CD14-positive monocyte (primary cell): Measurements from ENCODE around the gene IBSP. TPM values are rescaled to one million over a fixed set of nuclear protein-coding genes. Genes with fewer than 3 reads are reported as not detected.

Experiments used
- DNase-seq, 3 donors: peaks; one replicate each; pipeline ENCODE4 v3.0.0-alpha.2; 2011 to 2022
- H2AFZ ChIP-seq: 2 replicates; pipeline ENCODE4 v1.6.0; 2012; ENCODE audit warnings: mild to moderate bottlenecking, low read depth, low read length, inconsistent platforms; ENCODE audit not compliant: insufficient read depth, poor library complexity, severe bottlenecking
- H3K27ac ChIP-seq, 2 donors: 1 replicate in 1 of 2; 2 replicates in 1 of 2; pipeline ENCODE4 v1.5.1; 2012 to 2013; ENCODE audit warnings: low read length in 2 of 2, control low read depth in 1 of 2, inconsistent platforms in 1 of 2, low read depth in 1 of 2, mild to moderate bottlenecking in 1 of 2
- H3K27me3 ChIP-seq, 2 donors: one replicate each; pipeline versions ENCODE4 v1.6.0 to v1.6.1; 2011 to 2013; ENCODE audit warnings: low read length in 2 of 2; ENCODE audit not compliant: control insufficient read depth in 2 of 2, insufficient read depth in 2 of 2
- H3K36me3 ChIP-seq, 2 donors: replicated peaks in 1 of 2; 1 replicate in 1 of 2; 2 replicates in 1 of 2; pipeline versions ENCODE4 v1.5.1 to v1.6.1; 2012 to 2013; ENCODE audit warnings: low read length in 2 of 2, control low read depth in 1 of 2, inconsistent platforms in 1 of 2, mild to moderate bottlenecking in 1 of 2; ENCODE audit not compliant: insufficient read depth in 2 of 2, control insufficient read depth in 1 of 2
- H3K4me1 ChIP-seq, 2 donors: 1 replicate in 1 of 2; 2 replicates in 1 of 2; pipeline versions ENCODE4 v1.5.1 to v1.6.1; 2012 to 2013; ENCODE audit warnings: low read length in 2 of 2, control low read depth in 1 of 2, inconsistent platforms in 1 of 2, mild to moderate bottlenecking in 1 of 2, moderate library complexity in 1 of 2; ENCODE audit not compliant: insufficient read depth in 2 of 2, control insufficient read depth in 1 of 2
- H3K4me2 ChIP-seq: replicated peaks from 2 replicates; pipeline ENCODE3; 2012; ENCODE audit warnings: low read length, moderate library complexity, mild to moderate bottlenecking; ENCODE audit not compliant: poor library complexity, severe bottlenecking; ENCODE audit errors: extremely low read depth
- H3K4me3 ChIP-seq, 3 experiments: fragments of 200-600 bp in 1 of 3; sonication (generic) in 1 of 3; replicated peaks in 1 of 3; 1 replicate in 2 of 3; 2 replicates in 1 of 3; pipeline ENCODE4 v1.5.1; 2011 to 2013; ENCODE audit warnings: low read length in 3 of 3, mild to moderate bottlenecking in 3 of 3, control low read depth in 2 of 3, low read depth in 2 of 3, inconsistent platforms in 1 of 3, moderate library complexity in 1 of 3
- H3K79me2 ChIP-seq: 2 replicates; pipeline ENCODE4 v1.6.0; 2012; ENCODE audit warnings: mild to moderate bottlenecking, control low read depth, inconsistent platforms, low read length, moderate library complexity; ENCODE audit not compliant: insufficient read depth
- H3K9ac ChIP-seq: 2 replicates; pipeline ENCODE4 v1.6.0; 2017; ENCODE audit warnings: low read length, mild to moderate bottlenecking; ENCODE audit not compliant: insufficient read depth, poor library complexity, severe bottlenecking
- H3K9me3 ChIP-seq, 2 donors: replicated peaks in 1 of 2; 1 replicate in 1 of 2; 2 replicates in 1 of 2; pipeline versions ENCODE4 v1.5.1 to v1.6.1; 2012 to 2013; ENCODE audit warnings: low read length in 2 of 2, control low read depth in 1 of 2; ENCODE audit not compliant: control insufficient read depth in 1 of 2, insufficient read depth in 1 of 2
- H4K20me1 ChIP-seq: 2 replicates; pipeline ENCODE4 v1.6.0; 2012; ENCODE audit warnings: mild to moderate bottlenecking, low read length, control low read depth, moderate library complexity; ENCODE audit not compliant: insufficient read depth
- H3K27ac Mint-ChIP-seq, 7 donors: one replicate each; pipeline ENCODE4 v1.8.0; 2020; ENCODE audit warnings: mild to moderate bottlenecking in 7 of 7, mixed read lengths in 7 of 7, moderate library complexity in 6 of 7, inconsistent platforms in 2 of 7
- H3K27me3 Mint-ChIP-seq, 3 donors: one replicate each; pipeline ENCODE4 v1.8.0; 2021 to 2022; ENCODE audit warnings: low read depth in 3 of 3, mild to moderate bottlenecking in 3 of 3, mixed read lengths in 3 of 3, moderate library complexity in 3 of 3, inconsistent platforms in 1 of 3
- H3K36me3 Mint-ChIP-seq, 2 donors: one replicate each; pipeline ENCODE4 v1.8.0; 2020; ENCODE audit warnings: mixed read lengths in 2 of 2, inconsistent platforms in 1 of 2, mild to moderate bottlenecking in 1 of 2
- H3K4me1 Mint-ChIP-seq: one replicate; pipeline ENCODE4 v1.8.0; 2020; ENCODE audit warnings: mild to moderate bottlenecking, mixed read lengths
- H3K4me3 Mint-ChIP-seq, 2 donors: one replicate each; pipeline ENCODE4 v1.8.0; 2020; ENCODE audit warnings: mild to moderate bottlenecking in 2 of 2, mixed read lengths in 2 of 2, moderate library complexity in 1 of 2
- H3K9me3 Mint-ChIP-seq, 7 donors: one replicate each; pipeline ENCODE4 v1.8.0; 2020 to 2022; ENCODE audit warnings: mixed read lengths in 7 of 7, mild to moderate bottlenecking in 6 of 7, moderate library complexity in 6 of 7, inconsistent platforms in 2 of 7
- WGBS: methylation state at CpG from one replicate; pipeline ENCODE4 v1.1.5; 2013; ENCODE audit warnings: missing lambda C conversion rate; ENCODE audit not compliant: insufficient coverage; 5-methylcytosine and 5-hydroxymethylcytosine counted together
- intact Hi-C, 2 donors: fragments of 100-400 bp; cut with micrococcal nuclease; formaldehyde crosslinking; loops; one replicate each; pipeline versions ENCODE4 v1.15.0 to v1.15.1; 2023
- polyA plus RNA-seq, 3 donors: library from polyadenylated mRNA; depleted of rRNA in 1 of 3; unstranded in 2 of 3; stranded (reverse) in 1 of 3; fragments of 300-500 nt in 2 of 3; fragments of >200 nt in 1 of 3; fragmentation: Illumina TruSeq in 2 of 3; gene quantifications; 1 replicate in 2 of 3; 2 replicates in 1 of 3; pipeline ENCODE4 v1.2.3, GENCODE V29; 2012 to 2021
- TF ChIP-seq, protein P1 (sequence below): fragments of 200-600 bp; IDR thresholded peaks from one replicate; pipeline ENCODE4 v1.8.0; 2022; ENCODE audit warnings: antibody characterized with exemption, mild to moderate bottlenecking

Gene IBSP
- polyA plus RNA-seq, 3 donors: not detected

DNA sequence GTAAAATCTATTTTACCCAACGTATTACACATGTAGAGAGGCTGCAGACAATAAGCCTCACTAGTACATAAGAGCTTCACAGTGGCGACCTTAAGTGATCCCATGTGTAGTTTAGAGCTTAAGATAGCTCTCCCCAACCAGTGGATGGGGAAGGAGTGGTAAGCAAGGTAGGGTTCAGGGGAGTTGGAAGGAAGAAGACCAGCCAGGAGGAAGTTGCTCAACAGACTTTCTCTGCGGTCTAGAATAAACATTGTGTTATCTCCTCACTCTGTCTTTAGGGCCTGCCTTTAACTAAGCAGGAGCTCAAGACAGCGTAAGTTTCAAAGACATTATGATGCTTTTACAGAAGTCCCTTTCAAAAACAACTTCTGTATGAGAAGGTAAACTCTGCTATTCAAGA, 50.3 kb downstream of the IBSP start:
- Mint-ChIP-seq H3K9me3 (peaks cover 0 to 2% (median 0%) of the 10 kb centered on the region in 7 donors), H3K4me3 (peak overlapping the region in 1 of 2 donors; percentile 78), H3K4me1 (peaks cover 36% of the 10 kb centered on the region), H3K27ac (peak overlapping the region; percentile 85 to 99 (median 90)), H3K27me3 (peaks cover 4 to 12% (median 12%) of the 10 kb centered on the region in 3 donors), H3K36me3 (no peaks in the 10 kb centered on the region)
- WGBS: no CpG with 5 or more reads among the region's 4 CpGs
- Histone ChIP-seq H4K20me1 (no peaks in the 10 kb centered on the region), H3K27me3 (peaks cover 0 to 11% of the 10 kb centered on the region in 2 donors), H3K4me1 (peaks cover 38 to 44% of the 10 kb centered on the region in 2 donors), H3K79me2 (no peaks in the 10 kb centered on the region), H3K4me2 (peak overlapping the region; percentile 49), H3K36me3 (no peaks in the 10 kb centered on the region), H3K27ac (peak overlapping the region in 1 of 2 donors; percentile 87), H3K9ac (no peak overlapping the region), H3K9me3 (no peaks in the 10 kb centered on the region), H3K4me3 (peak overlapping the region in 1 of 3 experiments; percentile 38), H2AFZ (no peak overlapping the region)
- intact Hi-C loops: loop anchor here (5.0 to 10.0 kb wide), 2 partner anchors 48 to 55 kb away; no protein-coding TSS in a partner anchor
- TF ChIP-seq, protein P1, sequence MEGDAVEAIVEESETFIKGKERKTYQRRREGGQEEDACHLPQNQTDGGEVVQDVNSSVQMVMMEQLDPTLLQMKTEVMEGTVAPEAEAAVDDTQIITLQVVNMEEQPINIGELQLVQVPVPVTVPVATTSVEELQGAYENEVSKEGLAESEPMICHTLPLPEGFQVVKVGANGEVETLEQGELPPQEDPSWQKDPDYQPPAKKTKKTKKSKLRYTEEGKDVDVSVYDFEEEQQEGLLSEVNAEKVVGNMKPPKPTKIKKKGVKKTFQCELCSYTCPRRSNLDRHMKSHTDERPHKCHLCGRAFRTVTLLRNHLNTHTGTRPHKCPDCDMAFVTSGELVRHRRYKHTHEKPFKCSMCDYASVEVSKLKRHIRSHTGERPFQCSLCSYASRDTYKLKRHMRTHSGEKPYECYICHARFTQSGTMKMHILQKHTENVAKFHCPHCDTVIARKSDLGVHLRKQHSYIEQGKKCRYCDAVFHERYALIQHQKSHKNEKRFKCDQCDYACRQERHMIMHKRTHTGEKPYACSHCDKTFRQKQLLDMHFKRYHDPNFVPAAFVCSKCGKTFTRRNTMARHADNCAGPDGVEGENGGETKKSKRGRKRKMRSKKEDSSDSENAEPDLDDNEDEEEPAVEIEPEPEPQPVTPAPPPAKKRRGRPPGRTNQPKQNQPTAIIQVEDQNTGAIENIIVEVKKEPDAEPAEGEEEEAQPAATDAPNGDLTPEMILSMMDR: no peak
- peak; percentile 63 to 78 (median 76) for DNase-seq

- peaks cover 36% of the 10 kb centered on the region for H3K4me1 Mint-ChIP-seq
- peak overlapping the region; percentile 87 to 93 for H3K27ac ChIP-seq
- H3K4me3 Mint-ChIP-seq: peak overlapping the region in 1 of 2 donors; percentile 87
- H3K79me2 ChIP-seq: no peaks in the 10 kb centered on the region
- H3K27ac Mint-ChIP-seq: peak overlapping the region; percentile 91 to 99 (median 95)
- H3K36me3 ChIP-seq: no peaks in the 10 kb centered on the region
- H4K20me1 ChIP-seq: no peaks in the 10 kb centered on the region
- no peak overlapping the region for H2AFZ ChIP-seq
- H3K27me3 ChIP-seq: peaks cover 0 to 9% of the 10 kb centered on the region in 2 donors
- H3K9me3 Mint-ChIP-seq: peaks cover 0 to 2% (median 0%) of the 10 kb centered on the region in 7 donors
- H3K4me3 ChIP-seq: peak overlapping the region in 1 of 3 experiments; percentile 50
- H3K36me3 Mint-ChIP-seq: no peaks in the 10 kb centered on the region
- peak overlapping the region; percentile 42 for H3K9ac ChIP-seq
- peak overlapping the region; percentile 51 for H3K4me2 ChIP-seq
- TF ChIP-seq, protein P1: no peak
- peaks cover 5 to 8% (median 7%) of the 10 kb centered on the region in 3 donors for H3K27me3 Mint-ChIP-seq
- intact Hi-C loops: loop anchor here (5.0 to 10.0 kb wide), 2 partner anchors 46 to 53 kb away; no protein-coding TSS in a partner anchor
- H3K4me1 ChIP-seq: peaks cover 40 to 42% of the 10 kb centered on the region in 2 donors
- no peaks in the 10 kb centered on the region for H3K9me3 ChIP-seq
- peak; percentile 87 to 96 (median 89) for DNase-seq
- WGBS: 8% methylated on average over 2 of the region's 8 CpGs
These were observed 52.0 kb downstream of the IBSP start for GRCh38 chr4:87851332-87851731.
